GM10266 (cell line): ENCODE measurements around the gene SLC30A10.

Experiments used
- DNase-seq: peaks from one replicate; pipeline ENCODE4 v3.0.0; 2012; ENCODE audit errors: extremely low spot score
- TF ChIP-seq, protein P1 (sequence below): IDR thresholded peaks from 2 replicates; pipeline ENCODE4 v1.5.1; 2012; ENCODE audit warnings: mild to moderate bottlenecking, low read depth; ENCODE audit not compliant: control insufficient read depth, insufficient read depth; ENCODE audit errors: missing control alignments

SLC30A10 gene

DNA sequence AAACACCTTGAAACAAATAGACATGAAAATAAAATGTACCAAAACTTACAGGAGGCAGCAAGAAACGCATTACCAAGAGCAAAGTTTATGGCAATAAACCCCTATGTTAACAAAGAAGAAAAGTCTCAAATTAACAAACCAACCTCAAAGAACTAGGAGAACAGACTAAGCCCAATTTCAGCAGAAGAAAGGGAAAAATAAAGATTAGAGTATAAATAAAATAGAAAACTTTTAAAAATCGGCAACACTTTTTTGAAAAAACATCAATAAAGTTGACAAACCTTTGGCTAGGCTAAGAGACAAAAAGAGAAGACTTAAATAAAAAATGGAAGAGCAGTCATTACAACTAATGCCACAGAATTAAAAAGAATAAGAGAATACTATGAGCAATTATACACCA, 42.7 kb downstream of the SLC30A10 start:
- no peak for DNase-seq
- TF ChIP-seq, protein P1, sequence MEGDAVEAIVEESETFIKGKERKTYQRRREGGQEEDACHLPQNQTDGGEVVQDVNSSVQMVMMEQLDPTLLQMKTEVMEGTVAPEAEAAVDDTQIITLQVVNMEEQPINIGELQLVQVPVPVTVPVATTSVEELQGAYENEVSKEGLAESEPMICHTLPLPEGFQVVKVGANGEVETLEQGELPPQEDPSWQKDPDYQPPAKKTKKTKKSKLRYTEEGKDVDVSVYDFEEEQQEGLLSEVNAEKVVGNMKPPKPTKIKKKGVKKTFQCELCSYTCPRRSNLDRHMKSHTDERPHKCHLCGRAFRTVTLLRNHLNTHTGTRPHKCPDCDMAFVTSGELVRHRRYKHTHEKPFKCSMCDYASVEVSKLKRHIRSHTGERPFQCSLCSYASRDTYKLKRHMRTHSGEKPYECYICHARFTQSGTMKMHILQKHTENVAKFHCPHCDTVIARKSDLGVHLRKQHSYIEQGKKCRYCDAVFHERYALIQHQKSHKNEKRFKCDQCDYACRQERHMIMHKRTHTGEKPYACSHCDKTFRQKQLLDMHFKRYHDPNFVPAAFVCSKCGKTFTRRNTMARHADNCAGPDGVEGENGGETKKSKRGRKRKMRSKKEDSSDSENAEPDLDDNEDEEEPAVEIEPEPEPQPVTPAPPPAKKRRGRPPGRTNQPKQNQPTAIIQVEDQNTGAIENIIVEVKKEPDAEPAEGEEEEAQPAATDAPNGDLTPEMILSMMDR = no peak

- TF ChIP-seq, protein P1 = no peak
These were observed 44.7 kb downstream of the SLC30A10 start for GRCh38 chr1:219883400-219884332.

DNA sequence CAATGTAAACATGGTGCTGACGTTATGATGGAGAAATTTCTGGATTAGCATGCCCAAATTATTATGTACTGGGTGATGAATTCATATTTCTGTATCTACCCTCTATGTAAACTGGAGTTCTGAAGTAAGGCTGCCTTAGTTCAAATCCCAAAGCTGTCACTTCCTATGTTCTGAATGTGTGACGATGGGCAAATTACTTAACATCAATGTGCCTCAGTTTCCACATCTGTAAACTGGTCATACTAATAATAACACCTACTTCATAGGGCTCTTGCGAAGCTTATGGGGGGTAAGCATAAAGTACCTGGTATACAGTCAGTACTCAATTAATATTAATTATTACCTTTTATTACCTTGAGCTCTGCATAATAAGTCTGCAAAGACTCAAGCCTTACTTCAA, 45.6 kb downstream of the SLC30A10 start:
- TF ChIP-seq, protein P1 = no peak
- no peak for DNase-seq

More at GRCh38 chr1:219883400-219884332, 44.7 kb downstream of the SLC30A10 start:
- DNase-seq = no peak

DNA sequence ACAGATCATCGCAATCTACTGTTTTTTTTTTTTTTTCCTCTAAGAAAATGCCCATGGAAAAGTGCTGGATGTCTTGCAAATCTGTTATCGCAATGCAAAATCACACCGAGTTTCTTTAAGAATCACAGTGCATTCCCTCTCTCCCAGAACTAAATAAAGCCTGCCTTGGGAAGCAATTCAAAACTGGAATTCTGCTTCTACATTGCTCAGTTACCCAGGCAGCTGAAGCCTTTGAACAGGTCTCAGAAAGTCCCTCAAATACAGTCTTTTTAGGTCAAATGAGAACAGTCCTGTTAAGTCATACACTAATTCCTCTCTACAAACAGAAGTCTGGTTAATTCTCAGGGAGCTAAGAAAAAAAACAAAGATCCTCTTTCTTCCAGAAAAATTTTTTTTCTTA, 46.3 kb downstream of the SLC30A10 start:
- TF ChIP-seq, protein P1 = no peak
- no peak for DNase-seq

GRCh38 chr1:219880765-219881457, 47.4 kb downstream of the SLC30A10 start:
- TF ChIP-seq, protein P1 = no peak
- no peak for DNase-seq

GRCh38 chr1:219876798-219877209, 51.6 kb downstream of the SLC30A10 start:
- TF ChIP-seq, protein P1 = peak; percentile 41
- no peak for DNase-seq
